ENCODE data around the gene AP1G2. TPM values are rescaled to one million over a fixed set of nuclear protein-coding genes. Genes with fewer than 3 reads are reported as not detected.

AP1G2 gene
- polyA plus RNA-seq, 1 experiment = 8.2 TPM

- Histone ChIP-seq H3K27me3 (ENCODE audit: control insufficient read depth, insufficient read depth, low read length) (no peaks in the 10 kb centered on the region), H3K27ac (ENCODE audit: low read depth, low read length) (no peak overlapping the region)
Observed at GRCh38 chr14:23529016-23529415, 38.6 kb downstream of the AP1G2 start.

GRCh38 chr14:23528555-23528954, 39.0 kb downstream of the AP1G2 start:
- no peak overlapping the region for H3K27ac ChIP-seq (ENCODE audit: low read depth, low read length)
- ChIA-PET CTCF (interaction anchor here (0.5 to 0.9 kb wide), 4 partner anchors 38 to 154 kb away, joined by 3 to 4 read pairs (median 4); no protein-coding TSS in a partner anchor), POLR2A (no interaction called here)
- no peaks in the 10 kb centered on the region; the same call in 1 of the 2 replicates for H3K9me3 ChIP-seq (ENCODE audit: control insufficient read depth, insufficient read depth, low read length)
- H3K27me3 ChIP-seq (ENCODE audit: control insufficient read depth, insufficient read depth, low read length) = no peaks in the 10 kb centered on the region
- no peak for DNase-seq (ENCODE audit: low read depth, low spot score)
- TF ChIP-seq CTCF (IDR thresholded peaks at IDR 0.05; ENCODE audit: low read depth, low read length) = peak; percentile 31
- H3K4me3 ChIP-seq (ENCODE audit: low read depth, low read length) = no peak overlapping the region

More at GRCh38 chr14:23529016-23529415, 38.6 kb downstream of the AP1G2 start:
- ChIA-PET POLR2A (no interaction called here), CTCF (interaction anchor here (0.6 to 0.9 kb wide), 3 partner anchors 38 to 83 kb away, joined by 4 to 6 read pairs (median 4); no protein-coding TSS in a partner anchor)
- TF ChIP-seq CTCF (IDR thresholded peaks at IDR 0.05; ENCODE audit: low read depth, low read length) = no peak; the same call in 1 of the 2 replicates
- Histone ChIP-seq H3K9me3 (ENCODE audit: control insufficient read depth, insufficient read depth, low read length) (no peaks in the 10 kb centered on the region; the same call in 1 of the 2 replicates), H3K4me3 (ENCODE audit: low read depth, low read length) (no peak overlapping the region)
- DNase-seq (ENCODE audit: low read depth, low spot score) = no peak

GRCh38 chr14:23525611-23526010, 42.0 kb downstream of the AP1G2 start:
- DNase-seq (ENCODE audit: low read depth, low spot score) = no peak
- Histone ChIP-seq H3K27me3 (ENCODE audit: control insufficient read depth, insufficient read depth, low read length) (no peaks in the 10 kb centered on the region), H3K4me3 (ENCODE audit: low read depth, low read length) (no peak overlapping the region), H3K27ac (ENCODE audit: low read depth, low read length) (no peak overlapping the region), H3K9me3 (ENCODE audit: control insufficient read depth, insufficient read depth, low read length) (no peaks in the 10 kb centered on the region; the same call in 1 of the 2 replicates)
- ChIA-PET POLR2A (no interaction called here), CTCF (interaction anchor here (0.8 kb wide), 1 partner anchor 13 kb away, joined by 3 read pairs; no protein-coding TSS in a partner anchor)
- TF ChIP-seq CTCF (IDR thresholded peaks at IDR 0.05; ENCODE audit: low read depth, low read length) = no peak

DNA sequence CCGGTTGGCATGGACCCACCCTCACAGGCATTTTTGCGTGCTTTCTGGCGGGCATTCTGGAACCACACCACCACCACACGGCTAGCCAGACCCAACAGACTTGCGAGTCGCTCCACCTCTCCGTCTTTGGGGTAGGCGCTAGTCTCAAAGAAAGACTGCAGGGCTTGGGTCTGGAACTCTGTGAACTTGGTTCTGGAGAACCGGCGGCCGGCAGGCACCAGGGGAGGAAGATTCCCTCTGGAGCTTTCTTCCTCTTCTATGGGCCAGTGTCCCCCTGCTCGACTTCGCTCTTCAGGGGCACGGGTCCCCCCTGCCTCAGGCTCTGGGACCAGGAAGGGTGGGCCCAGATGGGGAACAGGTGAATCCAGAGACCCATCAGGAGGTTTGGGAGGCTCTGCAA, 42.6 kb downstream of the AP1G2 start:
- no peak for TF ChIP-seq CTCF (IDR thresholded peaks at IDR 0.05; ENCODE audit: low read depth, low read length)
- CTCF ChIA-PET = interaction anchor here (0.8 kb wide), 1 partner anchor 13 kb away, joined by 3 read pairs; no protein-coding TSS in a partner anchor

DNA sequence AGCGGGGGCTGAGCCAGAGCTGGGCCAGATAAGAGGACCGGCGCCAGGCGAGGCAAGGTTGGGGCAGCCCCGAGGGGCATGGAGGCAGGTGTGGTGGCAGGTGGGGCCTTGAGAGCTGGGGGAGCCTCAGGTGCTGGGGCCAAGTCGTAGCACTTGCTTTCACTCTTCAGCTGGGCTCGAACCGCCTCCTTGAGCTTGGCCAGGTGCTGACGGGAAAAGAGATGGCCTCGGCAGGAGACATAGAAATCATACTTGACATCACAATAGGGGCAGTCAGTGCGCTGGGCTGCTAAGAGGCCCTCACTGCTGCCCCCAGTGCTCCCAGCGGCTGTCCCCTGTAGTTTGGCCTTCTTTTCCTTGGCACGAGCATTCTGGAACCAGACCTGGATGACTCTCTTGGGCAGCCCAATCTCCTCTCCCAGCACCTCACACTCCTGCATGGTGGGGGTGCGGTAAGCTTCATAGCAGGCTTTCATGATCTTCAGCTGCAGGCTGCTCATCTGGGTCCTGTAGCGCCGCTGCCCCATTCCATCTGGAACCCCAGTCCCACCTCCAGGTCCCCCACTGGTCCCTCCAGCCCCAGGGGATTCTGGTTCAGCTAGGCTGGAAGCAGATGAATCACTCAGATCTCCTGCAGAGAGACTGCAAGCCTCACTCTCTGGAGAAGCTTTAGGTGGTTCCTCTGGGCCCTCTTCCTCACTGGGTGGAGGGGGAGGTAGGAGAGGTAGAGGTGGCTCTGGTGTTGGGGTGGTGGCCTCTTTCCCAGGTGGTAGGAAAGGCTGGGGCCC, 44.2 kb downstream of the AP1G2 start:
- H3K4me3 ChIP-seq (ENCODE audit: low read depth, low read length) = no peak overlapping the region
- no peaks in the 10 kb centered on the region for H3K27me3 ChIP-seq (ENCODE audit: control insufficient read depth, insufficient read depth, low read length)
- CTCF ChIA-PET = no interaction called here
- POLR2A ChIA-PET = no interaction called here
- H3K9me3 ChIP-seq (ENCODE audit: control insufficient read depth, insufficient read depth, low read length) = no peaks in the 10 kb centered on the region; the same call in 1 of the 2 replicates
- no peak overlapping the region for H3K27ac ChIP-seq (ENCODE audit: low read depth, low read length)
- TF ChIP-seq CTCF (IDR thresholded peaks at IDR 0.05; ENCODE audit: low read depth, low read length) = no peak
- DNase-seq (ENCODE audit: low read depth, low spot score) = no peak

More for the DNA sequence above, 42.6 kb downstream of the AP1G2 start:
- Histone ChIP-seq H3K27me3 (ENCODE audit: control insufficient read depth, insufficient read depth, low read length) (no peaks in the 10 kb centered on the region), H3K27ac (ENCODE audit: low read depth, low read length) (no peak overlapping the region), H3K9me3 (ENCODE audit: control insufficient read depth, insufficient read depth, low read length) (no peaks in the 10 kb centered on the region; the same call in 1 of the 2 replicates), H3K4me3 (ENCODE audit: low read depth, low read length) (no peak overlapping the region)
- POLR2A ChIA-PET = no interaction called here
- no peak for DNase-seq (ENCODE audit: low read depth, low spot score)
